IPS DF 4.7 (cell line): ENCODE data around the gene CTNNAL1.

ENCODE experiments used
- DNase-seq: peaks from one replicate; pipeline ENCODE4 v3.0.0-alpha.2; 2013; ENCODE audit warnings: low spot score; ENCODE audit errors: extremely low read depth

Gene CTNNAL1

GRCh38 chr9:109028457-109028856, 15.2 kb upstream of the CTNNAL1 start:
- DNase-seq = no peak

- DNase-seq = no peak
Observed at GRCh38 chr9:109027176-109027575, 13.9 kb upstream of the CTNNAL1 start.

- no peak for DNase-seq
Observed at GRCh38 chr9:109026306-109026705, 13.0 kb upstream of the CTNNAL1 start.

- DNase-seq = no peak
Observed at GRCh38 chr9:109022873-109023272, 9.6 kb upstream of the CTNNAL1 start.

- no peak for DNase-seq
Observed at GRCh38 chr9:109020581-109021511, 7.5 kb upstream of the CTNNAL1 start.

GRCh38 chr9:109020113-109020512, 6.8 kb upstream of the CTNNAL1 start:
- DNase-seq = no peak

GRCh38 chr9:109019420-109019819, 6.1 kb upstream of the CTNNAL1 start:
- DNase-seq = no peak

GRCh38 chr9:109017493-109017892, 4.2 kb upstream of the CTNNAL1 start:
- DNase-seq = no peak

GRCh38 chr9:109017061-109017460, 3.8 kb upstream of the CTNNAL1 start:
- DNase-seq = no peak

GRCh38 chr9:109016132-109016531, 2.8 kb upstream of the CTNNAL1 start:
- no peak for DNase-seq

- no peak for DNase-seq
Observed at GRCh38 chr9:109014608-109015280, 1.4 kb upstream of the CTNNAL1 start.

GRCh38 chr9:109013679-109014607, 644 bp upstream of the CTNNAL1 start:
- DNase-seq = no peak

GRCh38 chr9:109012009-109012875, 1.1 kb downstream of the CTNNAL1 start:
- DNase-seq = no peak

GRCh38 chr9:109011231-109011671, 2.0 kb downstream of the CTNNAL1 start:
- DNase-seq = no peak

GRCh38 chr9:109010746-109011145, 2.6 kb downstream of the CTNNAL1 start:
- DNase-seq = no peak

GRCh38 chr9:109005678-109006077, 7.6 kb downstream of the CTNNAL1 start:
- no peak for DNase-seq

- DNase-seq = no peak
Observed at GRCh38 chr9:109003116-109003515, 10.2 kb downstream of the CTNNAL1 start.

GRCh38 chr9:109002141-109002540, 11.2 kb downstream of the CTNNAL1 start:
- DNase-seq = no peak

- no peak for DNase-seq
Observed at GRCh38 chr9:109001275-109001676, 12.0 kb downstream of the CTNNAL1 start.

GRCh38 chr9:108997112-108997511, 16.2 kb downstream of the CTNNAL1 start:
- no peak for DNase-seq
